Endothelial cell of umbilical vein (primary cell): Measurements from ENCODE around the gene PSD2. TPM values are rescaled to one million over a fixed set of nuclear protein-coding genes. Genes with fewer than 3 reads are reported as not detected.

Experiments used
- BruUV-seq: library from RNA; stranded (reverse); fragments of 400-500 nt; replicated peaks from 2 replicates; lab custom pipeline; 2021; lab: Mats Ljungman, UMichigan
- CTCF ChIA-PET: fragments of 300-600, 350-600 bp; sonication (Branson Sonifier 250); formaldehyde crosslinking; loops from one replicate; lab custom pipeline; 2021; ENCODE audit warnings: antibody characterized with exemption, inconsistent platforms; lab: Charles Lee
- POLR2A ChIA-PET: fragments of 300-600, 350-600 bp; sonication (Branson Sonifier 250); formaldehyde crosslinking; loops from one replicate; lab custom pipeline; 2021; ENCODE audit warnings: antibody characterized with exemption, inconsistent platforms; lab: Charles Lee
- DNase-seq: peaks from one replicate; pipeline ENCODE4 v3.0.0-alpha.2; 2011; ENCODE audit warnings: low read depth, low spot score
- FAIRE-seq: peaks from 2 replicates; lab custom pipeline; 2011; peaks lifted over from hg19 to GRCh38; lab: Jason Lieb, UNC
- H2AFZ ChIP-seq: 2 replicates; pipeline ENCODE4 v1.6.0; 2012; ENCODE audit warnings: low read depth, low read length, control low read depth, inconsistent platforms
- H3K27ac ChIP-seq: 2 replicates; pipeline ENCODE4 v1.5.1; 2011; ENCODE audit warnings: low read depth, mild to moderate bottlenecking, control low read depth, low read length, moderate library complexity; ENCODE audit not compliant: insufficient read depth
- H3K27me3 ChIP-seq, 2 experiments: 2 replicates each; pipeline versions ENCODE4 v1.6.0 to v1.6.1; 2011; ENCODE audit warnings: low read length in 2 of 2, mixed read lengths in 1 of 2; ENCODE audit not compliant: control insufficient read depth in 2 of 2, insufficient read depth in 2 of 2
- H3K36me3 ChIP-seq, 2 experiments: 2 replicates in 1 of 2; 3 replicates in 1 of 2; pipeline ENCODE4 v1.5.1; 2011; ENCODE audit warnings: low read length in 2 of 2, mild to moderate bottlenecking in 1 of 2, moderate library complexity in 1 of 2; ENCODE audit not compliant: control insufficient read depth in 2 of 2, insufficient read depth in 2 of 2; ENCODE audit errors: extremely low read depth in 1 of 2
- H3K4me1 ChIP-seq: 3 replicates; pipeline ENCODE4 v1.5.1; 2011; ENCODE audit warnings: mild to moderate bottlenecking, low read length; ENCODE audit not compliant: control insufficient read depth, insufficient read depth; ENCODE audit errors: extremely low read depth
- H3K4me2 ChIP-seq: 2 replicates; pipeline ENCODE4 v1.6.1; 2011; ENCODE audit warnings: low read length, control low read depth, mixed read lengths; ENCODE audit not compliant: insufficient read depth
- H3K4me3 ChIP-seq, 3 experiments: fragments of 200-600 bp in 1 of 3; sonication (generic), shearing (Covaris generic) in 1 of 3; replicated peaks in 1 of 3; 2 replicates each; pipeline ENCODE4 v1.5.1; 2011 to 2016; ENCODE audit warnings: control low read depth in 3 of 3, low read length in 3 of 3, mild to moderate bottlenecking in 2 of 3, inconsistent platforms in 1 of 3, low read depth in 1 of 3, moderate library complexity in 1 of 3; ENCODE audit not compliant: insufficient read depth in 1 of 3
- H3K79me2 ChIP-seq: 2 replicates; pipeline ENCODE4 v1.6.0; 2012; ENCODE audit warnings: low read length, inconsistent platforms; ENCODE audit not compliant: control insufficient read depth, insufficient read depth
- H3K9ac ChIP-seq: replicated peaks from 2 replicates; pipeline ENCODE3; 2011; ENCODE audit warnings: low read length, control low read depth; ENCODE audit not compliant: insufficient read depth; ENCODE audit errors: extremely low read depth
- H3K9me1 ChIP-seq: replicated peaks from 3 replicates; pipeline ENCODE4 v1.6.0; 2011; ENCODE audit warnings: mild to moderate bottlenecking, low read length; ENCODE audit not compliant: control insufficient read depth, insufficient read depth; ENCODE audit errors: extremely low read depth
- H3K9me3 ChIP-seq: replicated peaks from 2 replicates; pipeline ENCODE4 v1.5.1; 2012; ENCODE audit warnings: low read length, inconsistent platforms; ENCODE audit not compliant: control insufficient read depth, insufficient read depth
- H4K20me1 ChIP-seq: replicated peaks from 2 replicates; pipeline ENCODE3; 2011; ENCODE audit warnings: mild to moderate bottlenecking, low read length; ENCODE audit not compliant: control insufficient read depth, insufficient read depth; ENCODE audit errors: extremely low read depth
- EZH2 ChIP-seq: IDR thresholded peaks from 2 replicates; pipeline ENCODE4 v1.6.1; 2012; ENCODE audit warnings: borderline replicate concordance, low read depth, mild to moderate bottlenecking, moderate library complexity, low read length, inconsistent platforms; ENCODE audit not compliant: severe bottlenecking
- FOS ChIP-seq: IDR thresholded peaks from 2 replicates; pipeline ENCODE4 v1.6.1; 2011; ENCODE audit warnings: mild to moderate bottlenecking, low read length, moderate library complexity, borderline replicate concordance; ENCODE audit not compliant: insufficient read depth
- GATA2 ChIP-seq: IDR thresholded peaks from 2 replicates; pipeline ENCODE4 v1.7.0; 2011; ENCODE audit warnings: low read depth, mild to moderate bottlenecking, moderate library complexity, mixed read lengths, low read length; ENCODE audit not compliant: insufficient read length, insufficient read depth
- JUN ChIP-seq: IDR thresholded peaks from 2 replicates; pipeline ENCODE4 v1.6.1; 2011; ENCODE audit warnings: borderline replicate concordance, low read depth; ENCODE audit not compliant: insufficient read length, insufficient read depth
- MYC ChIP-seq: IDR thresholded peaks from one replicate; pipeline ENCODE4 v1.6.1; 2011; ENCODE audit warnings: mild to moderate bottlenecking, low read depth, low read length
- POLR2A ChIP-seq: IDR thresholded peaks from 2 replicates; pipeline ENCODE4 v1.6.1; 2012; ENCODE audit warnings: low read depth, mild to moderate bottlenecking, control low read depth, low read length
- POLR2AphosphoS5 ChIP-seq: IDR thresholded peaks from 2 replicates; pipeline ENCODE4 v1.6.1; 2012; ENCODE audit warnings: low read depth, mild to moderate bottlenecking, control low read depth, low read length, moderate library complexity; ENCODE audit not compliant: insufficient read depth
- dilution Hi-C: fragments of 300-500 bp; cut with MboI; formaldehyde crosslinking; loops from one replicate; pipeline ENCODE4 v1.15.0; 2019; ENCODE audit warnings: low sequenced_read_pairs; ENCODE audit not compliant: extremely low pct_ligation_motif_present
- intact Hi-C: fragments of 100-400 bp; cut with micrococcal nuclease; formaldehyde crosslinking; loops from one replicate; pipeline ENCODE4 v1.10.0; 2022
- polyA plus RNA-seq, 4 experiments: library from polyadenylated mRNA; depleted of rRNA in 3 of 4; stranded (reverse) in 3 of 4; unstranded in 1 of 4; fragments of >200 nt; gene quantifications; 2 replicates each; pipeline versions ENCODE4 v1.2.1 to v1.2.3, GENCODE V29; 2011 to 2012; ENCODE audit warnings: missing spikeins in 1 of 4
- total RNA-seq: library from RNA; stranded (reverse); gene quantifications from 2 replicates; pipeline ENCODE4 v1.2.3, GENCODE V29; 2021
- TF ChIP-seq, protein P1 (sequence below), 2 donors: IDR thresholded peaks; 1 replicate in 1 of 2; 2 replicates in 1 of 2; pipeline ENCODE4 v1.5.1; 2011; ENCODE audit warnings: low read length in 2 of 2, mild to moderate bottlenecking in 2 of 2, moderate library complexity in 2 of 2, control low read depth in 1 of 2, inconsistent platforms in 1 of 2, low read depth in 1 of 2; ENCODE audit not compliant: insufficient read depth in 1 of 2; ENCODE audit errors: extremely low read depth in 1 of 2
- TF ChIP-seq, protein P2 (sequence below): IDR thresholded peaks from 2 replicates; pipeline ENCODE4 v1.6.1; 2011; ENCODE audit not compliant: insufficient read depth, insufficient read length

Gene PSD2
- total and polyA plus RNA-seq, 2 donors (not counting 3 experiments of a cell fraction or from before 2014, with no cell fraction given), result not detected

GRCh38 chr5:139806726-139807646 is 11.4 kb downstream of the PSD2 start:
- H3K4me2 ChIP-seq, result no peak overlapping the region
- H4K20me1 ChIP-seq, result no peaks in the 10 kb centered on the region
- dilution Hi-C loops, result no loop called here
- H3K9me1 ChIP-seq, result no peaks in the 10 kb centered on the region
- no peak for TF ChIP-seq MYC
- POLR2A ChIA-PET, result no interaction called here
- intact Hi-C loops, result no loop called here
- no peaks in the 10 kb centered on the region for H3K36me3 ChIP-seq
- no peak overlapping the region for H3K27ac ChIP-seq
- H3K9me3 ChIP-seq, result no peaks in the 10 kb centered on the region
- H3K4me3 ChIP-seq, result no peak overlapping the region
- no peak overlapping the region for H2AFZ ChIP-seq
- no peak overlapping the region for H3K9ac ChIP-seq
- H3K4me1 ChIP-seq, result no peaks in the 10 kb centered on the region
- FAIRE-seq, result no peak
- no peaks in the 10 kb centered on the region for H3K79me2 ChIP-seq
- no TSS peak for BruUV-seq
- DNase-seq, result no peak
- H3K27me3 ChIP-seq, result no peaks in the 10 kb centered on the region
- CTCF ChIA-PET, result interaction anchor here (1.0 to 3.9 kb wide), 2 partner anchors 19 to 162 kb away, joined by 3 to 27 read pairs; no protein-coding TSS in a partner anchor

- H4K20me1 ChIP-seq, result no peaks in the 10 kb centered on the region
- H3K4me2 ChIP-seq, result no peak overlapping the region
- H3K9me3 ChIP-seq, result no peaks in the 10 kb centered on the region
- BruUV-seq, result no TSS peak
- no peaks in the 10 kb centered on the region for H3K79me2 ChIP-seq
- no peaks in the 10 kb centered on the region for H3K4me1 ChIP-seq
- no peak for DNase-seq
- H3K36me3 ChIP-seq, result no peaks in the 10 kb centered on the region
- TF ChIP-seq, protein P1, sequence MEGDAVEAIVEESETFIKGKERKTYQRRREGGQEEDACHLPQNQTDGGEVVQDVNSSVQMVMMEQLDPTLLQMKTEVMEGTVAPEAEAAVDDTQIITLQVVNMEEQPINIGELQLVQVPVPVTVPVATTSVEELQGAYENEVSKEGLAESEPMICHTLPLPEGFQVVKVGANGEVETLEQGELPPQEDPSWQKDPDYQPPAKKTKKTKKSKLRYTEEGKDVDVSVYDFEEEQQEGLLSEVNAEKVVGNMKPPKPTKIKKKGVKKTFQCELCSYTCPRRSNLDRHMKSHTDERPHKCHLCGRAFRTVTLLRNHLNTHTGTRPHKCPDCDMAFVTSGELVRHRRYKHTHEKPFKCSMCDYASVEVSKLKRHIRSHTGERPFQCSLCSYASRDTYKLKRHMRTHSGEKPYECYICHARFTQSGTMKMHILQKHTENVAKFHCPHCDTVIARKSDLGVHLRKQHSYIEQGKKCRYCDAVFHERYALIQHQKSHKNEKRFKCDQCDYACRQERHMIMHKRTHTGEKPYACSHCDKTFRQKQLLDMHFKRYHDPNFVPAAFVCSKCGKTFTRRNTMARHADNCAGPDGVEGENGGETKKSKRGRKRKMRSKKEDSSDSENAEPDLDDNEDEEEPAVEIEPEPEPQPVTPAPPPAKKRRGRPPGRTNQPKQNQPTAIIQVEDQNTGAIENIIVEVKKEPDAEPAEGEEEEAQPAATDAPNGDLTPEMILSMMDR (IDR thresholded peaks at IDR 0.05; ENCODE audit: extremely low read depth in 1 of 2, insufficient read depth in 1 of 2, low read depth in 1 of 2, low read length in 2 of 2), result no peak
- TF ChIP-seq, protein P2, sequence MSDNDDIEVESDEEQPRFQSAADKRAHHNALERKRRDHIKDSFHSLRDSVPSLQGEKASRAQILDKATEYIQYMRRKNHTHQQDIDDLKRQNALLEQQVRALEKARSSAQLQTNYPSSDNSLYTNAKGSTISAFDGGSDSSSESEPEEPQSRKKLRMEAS, result no peak
- TF ChIP-seq JUN (no peak), MYC (no peak), EZH2 (no peak), POLR2AphosphoS5 (no peak), POLR2A (no peak), GATA2 (no peak), FOS (no peak)
- H3K27ac ChIP-seq, result no peak overlapping the region
- H3K9me1 ChIP-seq, result no peaks in the 10 kb centered on the region
- no peak overlapping the region for H3K4me3 ChIP-seq
- no peak overlapping the region for H2AFZ ChIP-seq
- intact Hi-C loops, result no loop called here
- H3K9ac ChIP-seq, result no peak overlapping the region
- no peaks in the 10 kb centered on the region for H3K27me3 ChIP-seq
- CTCF ChIA-PET, result interaction anchor here (1.0 to 3.9 kb wide), 2 partner anchors 20 to 161 kb away, joined by 3 to 27 read pairs; no protein-coding TSS in a partner anchor
- POLR2A ChIA-PET, result no interaction called here
- no peak for FAIRE-seq
- dilution Hi-C loops, result no loop called here
These were observed 12.0 kb downstream of the PSD2 start for GRCh38 chr5:139807647-139808030.
